Liver (tissue), 9 donors: ENCODE results near the gene S1PR4. TPM values are rescaled to one million over a fixed set of nuclear protein-coding genes. Genes with fewer than 3 reads are reported as not detected.

Experiments used
- DNase-seq: peaks from one replicate; pipeline ENCODE4 v3.0.0-alpha.2; 2017; ENCODE audit warnings: low spot score
- H3K27ac ChIP-seq, 2 donors: one replicate each; pipeline ENCODE4 v1.7.0; 2013; ENCODE audit warnings: inconsistent platforms in 2 of 2, low read length in 2 of 2, control low read depth in 1 of 2, low read depth in 1 of 2, mild to moderate bottlenecking in 1 of 2
- H3K27me3 ChIP-seq, 4 donors: one replicate each; pipeline versions ENCODE4 v1.6.1 to v1.7.0; 2013; ENCODE audit warnings: low read length in 3 of 4, inconsistent platforms in 1 of 4, mild to moderate bottlenecking in 1 of 4, moderate library complexity in 1 of 4; ENCODE audit not compliant: control insufficient read depth in 4 of 4, insufficient read depth in 4 of 4
- H3K36me3 ChIP-seq, 4 donors: one replicate each; pipeline versions ENCODE4 v1.6.1 to v1.7.0; 2013; ENCODE audit warnings: low read length in 3 of 4, mild to moderate bottlenecking in 3 of 4, low read depth in 1 of 4, moderate library complexity in 1 of 4; ENCODE audit not compliant: control insufficient read depth in 4 of 4, insufficient read depth in 3 of 4
- H3K4me1 ChIP-seq, 4 donors: one replicate each; pipeline versions ENCODE4 v1.6.1 to v1.7.0; 2013; ENCODE audit warnings: low read length in 3 of 4, mild to moderate bottlenecking in 3 of 4, moderate library complexity in 1 of 4; ENCODE audit not compliant: control insufficient read depth in 4 of 4, insufficient read depth in 4 of 4
- H3K4me3 ChIP-seq, 3 donors: one replicate each; pipeline versions ENCODE4 v1.6.1 to v1.7.0; 2013; ENCODE audit warnings: low read length in 3 of 3, control low read depth in 1 of 3, low read depth in 1 of 3, mild to moderate bottlenecking in 1 of 3
- H3K9ac ChIP-seq, 2 donors: one replicate each; pipeline ENCODE4 v1.7.0; 2013; ENCODE audit warnings: low read length in 2 of 2, mild to moderate bottlenecking in 2 of 2, moderate library complexity in 2 of 2, control low read depth in 1 of 2, low read depth in 1 of 2
- H3K9me3 ChIP-seq, 4 donors: one replicate each; pipeline versions ENCODE4 v1.6.1 to v1.7.0; 2013; ENCODE audit warnings: low read length in 3 of 4; ENCODE audit not compliant: control insufficient read depth in 4 of 4
- EGR1 ChIP-seq, 2 donors: IDR thresholded peaks; 2 replicates each; pipeline ENCODE4 v1.6.1; 2016 to 2018; ENCODE audit warnings: antibody characterized with exemption in 2 of 2, low read depth in 2 of 2
- FOXA1 ChIP-seq: IDR thresholded peaks from 2 replicates; pipeline ENCODE4 v1.6.1; 2016; ENCODE audit warnings: antibody characterized with exemption
- HNF4G ChIP-seq: IDR thresholded peaks from 2 replicates; pipeline ENCODE4 v1.6.1; 2016; ENCODE audit warnings: antibody characterized with exemption
- JUND ChIP-seq, 2 donors: IDR thresholded peaks; 2 replicates each; pipeline ENCODE4 v1.6.1; 2016; ENCODE audit warnings: antibody characterized with exemption in 2 of 2
- NR2F2 ChIP-seq: IDR thresholded peaks from 2 replicates; pipeline ENCODE4 v1.6.1; 2016; ENCODE audit warnings: antibody characterized with exemption
- RAD21 ChIP-seq, 2 donors: IDR thresholded peaks; 2 replicates each; pipeline ENCODE4 v1.6.1; 2016; ENCODE audit warnings: antibody characterized with exemption in 2 of 2, mild to moderate bottlenecking in 2 of 2
- RXRA ChIP-seq, 2 donors: IDR thresholded peaks; 2 replicates each; pipeline ENCODE4 v1.6.1; 2017 to 2018; ENCODE audit warnings: antibody characterized with exemption in 2 of 2, mild to moderate bottlenecking in 1 of 2
- SP1 ChIP-seq: IDR thresholded peaks from 2 replicates; pipeline ENCODE4 v1.6.1; 2018; ENCODE audit warnings: antibody characterized with exemption, mild to moderate bottlenecking
- TAF1 ChIP-seq: conservative IDR thresholded peaks from 2 replicates; pipeline ENCODE4 v1.6.1; 2016; ENCODE audit warnings: antibody characterized with exemption, mild to moderate bottlenecking
- YY1 ChIP-seq: IDR thresholded peaks from 2 replicates; pipeline ENCODE4 v1.6.1; 2016; ENCODE audit warnings: antibody characterized with exemption, mild to moderate bottlenecking
- WGBS: extraction: QIAGEN DNeasy Blood & Tissue Kit; methylation state at CpG from one replicate; pipeline ENCODE4 v1.1.7; 2013; 5-methylcytosine and 5-hydroxymethylcytosine counted together
- polyA plus RNA-seq, 2 donors: library from polyadenylated mRNA; stranded (reverse) in 1 of 2; unstranded in 1 of 2; fragments of 200-250 nt in 1 of 2; fragments of >200 nt in 1 of 2; fragmentation: Nextera tagmentation in 1 of 2; extraction: Ambion mirVana in 1 of 2; gene quantifications; one replicate each; pipeline versions ENCODE4 v1.2.1 to v1.2.3, GENCODE V29; 2013 to 2015
- total RNA-seq, 2 donors: library from RNA; depleted of rRNA; stranded (reverse); fragments of >200 nt; gene quantifications; one replicate each; pipeline ENCODE4 v1.2.3, GENCODE V29; 2014
- TF ChIP-seq, protein P1 (sequence below): IDR thresholded peaks from 2 replicates; pipeline ENCODE4 v1.6.1; 2016; ENCODE audit warnings: antibody characterized with exemption
- TF ChIP-seq, protein P2 (sequence below): IDR thresholded peaks from 2 replicates; pipeline ENCODE4 v1.6.1; 2016; ENCODE audit warnings: antibody characterized with exemption
- TF ChIP-seq, protein P3 (sequence below): IDR thresholded peaks from 2 replicates; pipeline ENCODE4 v1.6.1; 2016; ENCODE audit warnings: antibody characterized with exemption
- TF ChIP-seq, protein P4 (sequence below): fragments of 150-350 bp; IDR thresholded peaks from 2 replicates; pipeline ENCODE4 v1.5.1; 2017; ENCODE audit warnings: improper control_type of control experiment, low read depth, low read length; ENCODE audit not compliant: missing input control
- TF ChIP-seq, protein P5 (sequence below): IDR thresholded peaks from 2 replicates; pipeline ENCODE4 v1.6.1; 2016; ENCODE audit warnings: antibody characterized with exemption, mild to moderate bottlenecking
- donor health status: healthy.
- donor health status: healthy.
- donor health status: healthy.
- donor health status: healthy.
- donor health status: healthy.

The S1PR4 gene
- total and polyA plus RNA-seq, 4 donors = 0.93 to 11.0 (median 2.1) TPM

DNA sequence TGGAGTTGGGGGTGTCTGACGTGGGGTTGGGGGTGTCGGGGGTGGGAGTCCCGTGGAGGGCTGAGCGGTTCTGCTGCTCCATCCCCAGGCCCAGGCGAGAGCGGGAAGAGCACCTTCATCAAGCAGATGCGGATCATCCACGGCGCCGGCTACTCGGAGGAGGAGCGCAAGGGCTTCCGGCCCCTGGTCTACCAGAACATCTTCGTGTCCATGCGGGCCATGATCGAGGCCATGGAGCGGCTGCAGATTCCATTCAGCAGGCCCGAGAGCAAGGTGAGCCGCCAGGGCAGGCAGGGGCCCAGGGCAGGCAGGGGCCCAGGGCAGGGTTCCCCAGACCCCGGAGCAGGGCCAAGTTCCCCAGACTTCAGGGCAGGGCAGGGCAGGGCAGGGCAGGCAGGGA lies 30.1 kb upstream of the S1PR4 start:
- H3K9me3 ChIP-seq = no peaks in the 10 kb centered on the region
- H3K9ac ChIP-seq = no peak overlapping the region
- WGBS = 88% methylated on average over 20 of the region's 20 CpGs
- H3K4me3 ChIP-seq = no peak overlapping the region
- no peaks in the 10 kb centered on the region for H3K27me3 ChIP-seq
- H3K27ac ChIP-seq = no peak overlapping the region
- H3K4me1 ChIP-seq = no peaks in the 10 kb centered on the region
- no peaks in the 10 kb centered on the region for H3K36me3 ChIP-seq
- DNase-seq = no peak
- TF ChIP-seq NR2F2 (no peak), RXRA (IDR thresholded peaks at IDR 0.05) (no peak), RAD21 (IDR thresholded peaks at IDR 0.05) (no peak), SP1 (no peak), TAF1 (no peak), FOXA1 (no peak), EGR1 (IDR thresholded peaks at IDR 0.05; ENCODE audit: low read depth in 2 of 2) (no peak), JUND (IDR thresholded peaks at IDR 0.05) (no peak), YY1 (no peak)
- TF ChIP-seq, protein P1, sequence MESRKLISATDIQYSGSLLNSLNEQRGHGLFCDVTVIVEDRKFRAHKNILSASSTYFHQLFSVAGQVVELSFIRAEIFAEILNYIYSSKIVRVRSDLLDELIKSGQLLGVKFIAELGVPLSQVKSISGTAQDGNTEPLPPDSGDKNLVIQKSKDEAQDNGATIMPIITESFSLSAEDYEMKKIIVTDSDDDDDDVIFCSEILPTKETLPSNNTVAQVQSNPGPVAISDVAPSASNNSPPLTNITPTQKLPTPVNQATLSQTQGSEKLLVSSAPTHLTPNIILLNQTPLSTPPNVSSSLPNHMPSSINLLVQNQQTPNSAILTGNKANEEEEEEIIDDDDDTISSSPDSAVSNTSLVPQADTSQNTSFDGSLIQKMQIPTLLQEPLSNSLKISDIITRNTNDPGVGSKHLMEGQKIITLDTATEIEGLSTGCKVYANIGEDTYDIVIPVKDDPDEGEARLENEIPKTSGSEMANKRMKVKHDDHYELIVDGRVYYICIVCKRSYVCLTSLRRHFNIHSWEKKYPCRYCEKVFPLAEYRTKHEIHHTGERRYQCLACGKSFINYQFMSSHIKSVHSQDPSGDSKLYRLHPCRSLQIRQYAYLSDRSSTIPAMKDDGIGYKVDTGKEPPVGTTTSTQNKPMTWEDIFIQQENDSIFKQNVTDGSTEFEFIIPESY = no peak
- TF ChIP-seq, protein P2, sequence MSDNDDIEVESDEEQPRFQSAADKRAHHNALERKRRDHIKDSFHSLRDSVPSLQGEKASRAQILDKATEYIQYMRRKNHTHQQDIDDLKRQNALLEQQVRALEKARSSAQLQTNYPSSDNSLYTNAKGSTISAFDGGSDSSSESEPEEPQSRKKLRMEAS = no peak
- TF ChIP-seq, protein P3, sequence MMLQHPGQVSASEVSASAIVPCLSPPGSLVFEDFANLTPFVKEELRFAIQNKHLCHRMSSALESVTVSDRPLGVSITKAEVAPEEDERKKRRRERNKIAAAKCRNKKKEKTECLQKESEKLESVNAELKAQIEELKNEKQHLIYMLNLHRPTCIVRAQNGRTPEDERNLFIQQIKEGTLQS = no peak
- TF ChIP-seq, protein P4, sequence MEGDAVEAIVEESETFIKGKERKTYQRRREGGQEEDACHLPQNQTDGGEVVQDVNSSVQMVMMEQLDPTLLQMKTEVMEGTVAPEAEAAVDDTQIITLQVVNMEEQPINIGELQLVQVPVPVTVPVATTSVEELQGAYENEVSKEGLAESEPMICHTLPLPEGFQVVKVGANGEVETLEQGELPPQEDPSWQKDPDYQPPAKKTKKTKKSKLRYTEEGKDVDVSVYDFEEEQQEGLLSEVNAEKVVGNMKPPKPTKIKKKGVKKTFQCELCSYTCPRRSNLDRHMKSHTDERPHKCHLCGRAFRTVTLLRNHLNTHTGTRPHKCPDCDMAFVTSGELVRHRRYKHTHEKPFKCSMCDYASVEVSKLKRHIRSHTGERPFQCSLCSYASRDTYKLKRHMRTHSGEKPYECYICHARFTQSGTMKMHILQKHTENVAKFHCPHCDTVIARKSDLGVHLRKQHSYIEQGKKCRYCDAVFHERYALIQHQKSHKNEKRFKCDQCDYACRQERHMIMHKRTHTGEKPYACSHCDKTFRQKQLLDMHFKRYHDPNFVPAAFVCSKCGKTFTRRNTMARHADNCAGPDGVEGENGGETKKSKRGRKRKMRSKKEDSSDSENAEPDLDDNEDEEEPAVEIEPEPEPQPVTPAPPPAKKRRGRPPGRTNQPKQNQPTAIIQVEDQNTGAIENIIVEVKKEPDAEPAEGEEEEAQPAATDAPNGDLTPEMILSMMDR = no peak
- TF ChIP-seq, protein P5, sequence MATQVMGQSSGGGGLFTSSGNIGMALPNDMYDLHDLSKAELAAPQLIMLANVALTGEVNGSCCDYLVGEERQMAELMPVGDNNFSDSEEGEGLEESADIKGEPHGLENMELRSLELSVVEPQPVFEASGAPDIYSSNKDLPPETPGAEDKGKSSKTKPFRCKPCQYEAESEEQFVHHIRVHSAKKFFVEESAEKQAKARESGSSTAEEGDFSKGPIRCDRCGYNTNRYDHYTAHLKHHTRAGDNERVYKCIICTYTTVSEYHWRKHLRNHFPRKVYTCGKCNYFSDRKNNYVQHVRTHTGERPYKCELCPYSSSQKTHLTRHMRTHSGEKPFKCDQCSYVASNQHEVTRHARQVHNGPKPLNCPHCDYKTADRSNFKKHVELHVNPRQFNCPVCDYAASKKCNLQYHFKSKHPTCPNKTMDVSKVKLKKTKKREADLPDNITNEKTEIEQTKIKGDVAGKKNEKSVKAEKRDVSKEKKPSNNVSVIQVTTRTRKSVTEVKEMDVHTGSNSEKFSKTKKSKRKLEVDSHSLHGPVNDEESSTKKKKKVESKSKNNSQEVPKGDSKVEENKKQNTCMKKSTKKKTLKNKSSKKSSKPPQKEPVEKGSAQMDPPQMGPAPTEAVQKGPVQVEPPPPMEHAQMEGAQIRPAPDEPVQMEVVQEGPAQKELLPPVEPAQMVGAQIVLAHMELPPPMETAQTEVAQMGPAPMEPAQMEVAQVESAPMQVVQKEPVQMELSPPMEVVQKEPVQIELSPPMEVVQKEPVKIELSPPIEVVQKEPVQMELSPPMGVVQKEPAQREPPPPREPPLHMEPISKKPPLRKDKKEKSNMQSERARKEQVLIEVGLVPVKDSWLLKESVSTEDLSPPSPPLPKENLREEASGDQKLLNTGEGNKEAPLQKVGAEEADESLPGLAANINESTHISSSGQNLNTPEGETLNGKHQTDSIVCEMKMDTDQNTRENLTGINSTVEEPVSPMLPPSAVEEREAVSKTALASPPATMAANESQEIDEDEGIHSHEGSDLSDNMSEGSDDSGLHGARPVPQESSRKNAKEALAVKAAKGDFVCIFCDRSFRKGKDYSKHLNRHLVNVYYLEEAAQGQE = no peak

DNA sequence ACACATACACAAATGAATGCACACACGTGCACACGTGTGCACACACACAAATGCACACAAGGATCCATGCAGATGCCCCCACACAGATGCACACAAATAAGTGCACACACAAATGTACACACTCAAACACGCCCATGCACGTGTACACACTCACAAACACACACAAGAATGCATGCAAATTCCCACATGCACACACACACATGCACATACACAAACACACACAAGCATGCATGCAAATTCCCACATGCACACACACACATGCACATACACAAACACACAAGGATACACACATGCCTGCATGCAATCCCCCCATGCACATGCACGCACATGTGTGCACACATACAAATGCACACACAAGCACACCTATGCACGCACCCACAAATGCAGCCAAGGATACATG lies 29.5 kb upstream of the S1PR4 start:
- Histone ChIP-seq H3K27ac (no peak overlapping the region), H3K9me3 (no peaks in the 10 kb centered on the region), H3K4me3 (no peak overlapping the region), H3K4me1 (no peaks in the 10 kb centered on the region), H3K27me3 (no peaks in the 10 kb centered on the region), H3K9ac (no peak overlapping the region), H3K36me3 (no peaks in the 10 kb centered on the region)
- TF ChIP-seq, protein P2 = no peak
- TF ChIP-seq HNF4G = no peak
- TF ChIP-seq, protein P1 = no peak
- no peak for TF ChIP-seq RAD21 (IDR thresholded peaks at IDR 0.05)
- no peak for TF ChIP-seq YY1
- WGBS = 87% methylated on average over 6 of the region's 6 CpGs
- no peak for DNase-seq
